Trophoblast cell (in vitro differentiated cells and primary cell): Measurements from ENCODE around the gene BTBD9.

Experiments
- DNase-seq, 2 donors: peaks; one replicate each; pipeline ENCODE4 v3.0.0-alpha.2; 2016
- H2AFZ ChIP-seq: 2 replicates; pipeline ENCODE4 v1.6.1; 2013; ENCODE audit warnings: low read length, moderate library complexity, mild to moderate bottlenecking; ENCODE audit not compliant: insufficient read depth, poor library complexity
- H2AK5ac ChIP-seq: 2 replicates; pipeline ENCODE4 v1.6.1; 2013; ENCODE audit warnings: mild to moderate bottlenecking, low read length
- H2BK120ac ChIP-seq: 2 replicates; pipeline ENCODE4 v1.6.1; 2013; ENCODE audit warnings: low read length, mild to moderate bottlenecking, moderate library complexity; ENCODE audit not compliant: insufficient read depth, poor library complexity
- H2BK12ac ChIP-seq: 2 replicates; pipeline ENCODE4 v1.6.1; 2013; ENCODE audit warnings: mild to moderate bottlenecking, low read length, moderate library complexity
- H2BK5ac ChIP-seq: 2 replicates; pipeline ENCODE4 v1.6.1; 2013; ENCODE audit warnings: low read length, low read depth, moderate library complexity, mild to moderate bottlenecking; ENCODE audit not compliant: poor library complexity
- H3K14ac ChIP-seq: 2 replicates; pipeline ENCODE4 v1.6.1; 2013; ENCODE audit warnings: mild to moderate bottlenecking, low read length
- H3K18ac ChIP-seq: 2 replicates; pipeline ENCODE4 v1.6.1; 2013; ENCODE audit warnings: mild to moderate bottlenecking, low read length
- H3K23ac ChIP-seq: 2 replicates; pipeline ENCODE4 v1.6.1; 2013; ENCODE audit warnings: low read length
- H3K27ac ChIP-seq: 2 replicates; pipeline ENCODE4 v1.5.1; 2013; ENCODE audit warnings: low read depth, mild to moderate bottlenecking, inconsistent platforms, low read length, moderate library complexity
- H3K27me3 ChIP-seq: 2 replicates; pipeline ENCODE4 v1.6.1; 2013; ENCODE audit warnings: inconsistent platforms, mild to moderate bottlenecking, low read length, moderate library complexity; ENCODE audit not compliant: insufficient read depth
- H3K36me3 ChIP-seq, 2 experiments: 1 replicate in 1 of 2; 2 replicates in 1 of 2; pipeline ENCODE4 v1.6.1; 2013; ENCODE audit warnings: low read length in 2 of 2, mild to moderate bottlenecking in 2 of 2, moderate library complexity in 1 of 2; ENCODE audit not compliant: insufficient read depth in 2 of 2, control insufficient read depth in 1 of 2
- H3K4ac ChIP-seq: 2 replicates; pipeline ENCODE4 v1.6.1; 2013; ENCODE audit warnings: low read depth, mild to moderate bottlenecking, low read length, moderate library complexity
- H3K4me1 ChIP-seq, 2 experiments: 1 replicate in 1 of 2; 2 replicates in 1 of 2; pipeline ENCODE4 v1.6.1; 2013; ENCODE audit warnings: low read length in 2 of 2, mild to moderate bottlenecking in 2 of 2, moderate library complexity in 1 of 2; ENCODE audit not compliant: insufficient read depth in 2 of 2, control insufficient read depth in 1 of 2
- H3K4me2 ChIP-seq: 2 replicates; pipeline ENCODE4 v1.6.1; 2013; ENCODE audit warnings: inconsistent platforms, mild to moderate bottlenecking, low read length, moderate library complexity
- H3K4me3 ChIP-seq: 2 replicates; pipeline ENCODE4 v1.5.1; 2013; ENCODE audit warnings: mild to moderate bottlenecking, low read depth, low read length, inconsistent platforms
- H3K79me1 ChIP-seq: one replicate; pipeline ENCODE4 v1.6.1; 2013; ENCODE audit warnings: low read length
- H3K79me2 ChIP-seq: 2 replicates; pipeline ENCODE4 v1.6.1; 2013; ENCODE audit warnings: low read length, mild to moderate bottlenecking; ENCODE audit not compliant: control insufficient read depth, insufficient read depth, poor library complexity
- H3K9ac ChIP-seq: 2 replicates; pipeline ENCODE4 v1.6.1; 2013; ENCODE audit warnings: mild to moderate bottlenecking, low read length
- H3K9me3 ChIP-seq: 2 replicates; pipeline ENCODE4 v1.6.1; 2013; ENCODE audit warnings: low read depth, mild to moderate bottlenecking, control low read depth, inconsistent platforms, low read length; ENCODE audit not compliant: insufficient read depth
- H4K12ac ChIP-seq: 2 replicates; pipeline ENCODE4 v1.6.1; 2013; ENCODE audit warnings: low read depth, mild to moderate bottlenecking, low read length, moderate library complexity
- H4K8ac ChIP-seq: 2 replicates; pipeline ENCODE4 v1.6.1; 2013; ENCODE audit warnings: low read depth, mild to moderate bottlenecking, low read length, moderate library complexity
- H4K91ac ChIP-seq: one replicate; pipeline ENCODE4 v1.6.1; 2013; ENCODE audit warnings: low read depth, mild to moderate bottlenecking, low read length, moderate library complexity
- WGBS: extraction: QIAGEN DNeasy Blood & Tissue Kit; methylation state at CpG from one replicate; pipeline ENCODE4 v1.1.7; 2013; ENCODE audit warnings: missing lambda C conversion rate; ENCODE audit not compliant: insufficient read length, insufficient coverage; ENCODE audit errors: extremely low coverage; 5-methylcytosine and 5-hydroxymethylcytosine counted together

The BTBD9 gene

GRCh38 chr6:38270367-38270766 is 369.4 kb downstream of the BTBD9 start:
- Histone ChIP-seq H3K4me2 (no peak overlapping the region), H3K79me2 (no peaks in the 10 kb centered on the region), H3K9ac (no peak overlapping the region), H3K27me3 (no peaks in the 10 kb centered on the region), H3K14ac (no peak overlapping the region), H2AFZ (no peak overlapping the region), H2AK5ac (no peak overlapping the region), H2BK120ac (no peak overlapping the region), H2BK5ac (no peak overlapping the region), H3K4me3 (no peak overlapping the region), H3K4me1 (peaks cover 6 to 16% of the 10 kb centered on the region in 2 experiments), H4K12ac (no peak overlapping the region), H3K23ac (no peak overlapping the region), H3K36me3 (no peaks in the 10 kb centered on the region), H3K4ac (no peak overlapping the region), H3K9me3 (no peaks in the 10 kb centered on the region), H4K8ac (no peak overlapping the region), H3K18ac (no peak overlapping the region), H4K91ac (peak overlapping the region; percentile 4), H3K27ac (no peak overlapping the region), H3K79me1 (no peaks in the 10 kb centered on the region), H2BK12ac (no peak overlapping the region)
- DNase-seq = no peak
- WGBS = no CpG with 5 or more reads among the region's 1 CpG

- Histone ChIP-seq H4K8ac (no peak overlapping the region), H3K4me3 (no peak overlapping the region), H3K4me2 (no peak overlapping the region), H3K14ac (no peak overlapping the region), H3K9ac (no peak overlapping the region), H3K23ac (no peak overlapping the region), H3K36me3 (no peaks in the 10 kb centered on the region), H2BK120ac (no peak overlapping the region), H2AFZ (no peak overlapping the region), H3K4ac (no peak overlapping the region), H4K91ac (no peak overlapping the region), H3K4me1 (peaks cover 8 to 20% of the 10 kb centered on the region in 2 experiments), H3K18ac (no peak overlapping the region), H3K79me1 (no peaks in the 10 kb centered on the region), H3K27ac (no peak overlapping the region), H3K79me2 (no peaks in the 10 kb centered on the region), H3K27me3 (no peaks in the 10 kb centered on the region), H4K12ac (no peak overlapping the region), H2BK5ac (no peak overlapping the region), H2AK5ac (no peak overlapping the region), H2BK12ac (no peak overlapping the region), H3K9me3 (no peaks in the 10 kb centered on the region)
- WGBS = no CpG with 5 or more reads among the region's 9 CpGs
- DNase-seq = no peak
These were observed 370.1 kb downstream of the BTBD9 start for GRCh38 chr6:38269461-38270172.

GRCh38 chr6:38268342-38268741 is 371.4 kb downstream of the BTBD9 start:
- Histone ChIP-seq H3K27me3 (no peaks in the 10 kb centered on the region), H3K18ac (no peak overlapping the region), H3K4ac (no peak overlapping the region), H3K9me3 (no peaks in the 10 kb centered on the region), H3K27ac (no peak overlapping the region), H3K4me2 (no peak overlapping the region), H3K14ac (no peak overlapping the region), H2BK120ac (no peak overlapping the region), H3K23ac (no peak overlapping the region), H3K4me3 (no peak overlapping the region), H2BK5ac (no peak overlapping the region), H2BK12ac (no peak overlapping the region), H4K91ac (no peak overlapping the region), H2AFZ (no peak overlapping the region), H3K4me1 (peaks cover 16 to 32% of the 10 kb centered on the region in 2 experiments), H4K12ac (no peak overlapping the region), H2AK5ac (no peak overlapping the region), H4K8ac (no peak overlapping the region), H3K9ac (no peak overlapping the region), H3K79me1 (peaks cover 11% of the 10 kb centered on the region), H3K36me3 (no peaks in the 10 kb centered on the region), H3K79me2 (no peaks in the 10 kb centered on the region)
- DNase-seq = no peak
- no CpG with 5 or more reads among the region's 4 CpGs for WGBS

GRCh38 chr6:38266921-38267354 is 372.8 kb downstream of the BTBD9 start:
- H3K14ac ChIP-seq = no peak overlapping the region
- peaks cover 16 to 41% of the 10 kb centered on the region in 2 experiments for H3K4me1 ChIP-seq
- H3K4ac ChIP-seq = no peak overlapping the region
- no peak overlapping the region for H2AFZ ChIP-seq
- H4K8ac ChIP-seq = no peak overlapping the region
- no peak overlapping the region for H3K23ac ChIP-seq
- no peaks in the 10 kb centered on the region for H3K9me3 ChIP-seq
- no peaks in the 10 kb centered on the region for H3K79me2 ChIP-seq
- no peak overlapping the region for H2AK5ac ChIP-seq
- DNase-seq = no peak
- no peak overlapping the region for H3K4me2 ChIP-seq
- no peaks in the 10 kb centered on the region for H3K36me3 ChIP-seq
- no peak overlapping the region for H2BK120ac ChIP-seq
- no peak overlapping the region for H3K4me3 ChIP-seq
- H2BK12ac ChIP-seq = no peak overlapping the region
- H3K27ac ChIP-seq = no peak overlapping the region
- H3K79me1 ChIP-seq = peaks cover 16% of the 10 kb centered on the region
- H4K91ac ChIP-seq = no peak overlapping the region
- H3K27me3 ChIP-seq = no peaks in the 10 kb centered on the region
- H4K12ac ChIP-seq = no peak overlapping the region
- H3K18ac ChIP-seq = no peak overlapping the region
- no peak overlapping the region for H2BK5ac ChIP-seq
- no peak overlapping the region for H3K9ac ChIP-seq
- WGBS = no CpG with 5 or more reads among the region's 7 CpGs
